Peyer's patch (tissue), 4 donors: ENCODE results near the gene HS6ST3.

Source experiments
- POLR2A ChIP-seq, 2 donors: fragments of 450-650 bp; IDR thresholded peaks; one replicate each; pipeline ENCODE4 v1.5.1; 2017; ENCODE audit warnings: antibody characterized with exemption in 2 of 2, mild to moderate bottlenecking in 2 of 2, moderate library complexity in 2 of 2
- TF ChIP-seq, protein P1 (sequence below), 6 experiments: fragments of 450-650 bp in 4 of 6; fragments of 200-600 bp in 2 of 6; sonication (generic) in 1 of 6; IDR thresholded peaks; one replicate each; pipeline ENCODE4 v1.5.1; 2017 to 2019; ENCODE audit warnings: antibody characterized with exemption in 6 of 6, mild to moderate bottlenecking in 3 of 6, moderate library complexity in 1 of 6

DNA sequence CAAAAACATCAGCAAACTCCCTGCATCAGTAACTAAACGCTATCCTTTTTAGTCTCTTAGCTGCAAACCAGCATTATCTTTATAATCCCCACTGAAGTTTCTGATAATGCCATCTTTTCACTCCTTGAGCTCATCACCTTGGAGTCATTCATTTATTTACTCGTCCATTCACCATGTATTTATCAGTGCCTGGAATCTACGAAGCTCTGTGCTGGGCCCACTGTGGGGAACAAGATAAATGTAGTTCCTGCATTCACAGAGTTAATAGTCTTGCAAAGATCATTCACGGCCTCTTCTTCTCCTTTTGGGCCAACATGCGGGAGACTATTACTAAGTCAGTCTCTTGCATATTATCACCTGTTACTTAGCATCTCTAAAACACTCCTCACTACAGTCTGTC is 89.4 kb downstream of the HS6ST3 start:
- TF ChIP-seq, protein P1, sequence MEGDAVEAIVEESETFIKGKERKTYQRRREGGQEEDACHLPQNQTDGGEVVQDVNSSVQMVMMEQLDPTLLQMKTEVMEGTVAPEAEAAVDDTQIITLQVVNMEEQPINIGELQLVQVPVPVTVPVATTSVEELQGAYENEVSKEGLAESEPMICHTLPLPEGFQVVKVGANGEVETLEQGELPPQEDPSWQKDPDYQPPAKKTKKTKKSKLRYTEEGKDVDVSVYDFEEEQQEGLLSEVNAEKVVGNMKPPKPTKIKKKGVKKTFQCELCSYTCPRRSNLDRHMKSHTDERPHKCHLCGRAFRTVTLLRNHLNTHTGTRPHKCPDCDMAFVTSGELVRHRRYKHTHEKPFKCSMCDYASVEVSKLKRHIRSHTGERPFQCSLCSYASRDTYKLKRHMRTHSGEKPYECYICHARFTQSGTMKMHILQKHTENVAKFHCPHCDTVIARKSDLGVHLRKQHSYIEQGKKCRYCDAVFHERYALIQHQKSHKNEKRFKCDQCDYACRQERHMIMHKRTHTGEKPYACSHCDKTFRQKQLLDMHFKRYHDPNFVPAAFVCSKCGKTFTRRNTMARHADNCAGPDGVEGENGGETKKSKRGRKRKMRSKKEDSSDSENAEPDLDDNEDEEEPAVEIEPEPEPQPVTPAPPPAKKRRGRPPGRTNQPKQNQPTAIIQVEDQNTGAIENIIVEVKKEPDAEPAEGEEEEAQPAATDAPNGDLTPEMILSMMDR (IDR thresholded peaks at IDR 0.05), result no peak
- TF ChIP-seq POLR2A (IDR thresholded peaks at IDR 0.05), result no peak
